ENCODE results near the gene WWOX. TPM values are rescaled to one million over a fixed set of nuclear protein-coding genes. Genes with fewer than 3 reads are reported as not detected.
A peak's percentile ranks its signal among the peaks of the same experiment; 100 is the strongest.
"Not testable (repeated sequence)": the region's sequence is repeated elsewhere in the genome, so short reads cannot be mapped to it uniquely, and the experiment has no call there.

WWOX gene
- total RNA-seq, 1 experiment from 2014 or later, result 5.3 TPM

- no peak for DNase-seq (ENCODE audit: low read depth, low spot score)
- in situ Hi-C loops (cut with HindIII; ENCODE audit: low pct_unique_long_range_greater_than_20kb, low sequenced_read_pairs), result no loop called here
Observed at GRCh38 chr16:78510496-78510895, 411.0 kb downstream of the WWOX start.

GRCh38 chr16:78513838-78514237 is 414.4 kb downstream of the WWOX start:
- in situ Hi-C loops (cut with HindIII; ENCODE audit: low pct_unique_long_range_greater_than_20kb, low sequenced_read_pairs), result no loop called here
- no peak for DNase-seq (ENCODE audit: low read depth, low spot score)

GRCh38 chr16:78514888-78515287 is 415.4 kb downstream of the WWOX start:
- DNase-seq (ENCODE audit: low read depth, low spot score); in situ Hi-C loops (cut with HindIII; ENCODE audit: low pct_unique_long_range_greater_than_20kb, low sequenced_read_pairs): not testable (repeated sequence)

- DNase-seq (ENCODE audit: low read depth, low spot score), result no peak
- in situ Hi-C loops (cut with HindIII; ENCODE audit: low pct_unique_long_range_greater_than_20kb, low sequenced_read_pairs), result no loop called here
Observed at GRCh38 chr16:78515421-78515820, 416.0 kb downstream of the WWOX start.

GRCh38 chr16:78516006-78516736 is 416.7 kb downstream of the WWOX start:
- no peak for DNase-seq (ENCODE audit: low read depth, low spot score)
- in situ Hi-C loops (cut with HindIII; ENCODE audit: low pct_unique_long_range_greater_than_20kb, low sequenced_read_pairs), result no loop called here

GRCh38 chr16:78519896-78520295 is 420.4 kb downstream of the WWOX start:
- in situ Hi-C loops (cut with HindIII; ENCODE audit: low pct_unique_long_range_greater_than_20kb, low sequenced_read_pairs), result no loop called here
- no peak for DNase-seq (ENCODE audit: low read depth, low spot score)

GRCh38 chr16:78520470-78520869 is 421.0 kb downstream of the WWOX start:
- DNase-seq (ENCODE audit: low read depth, low spot score), result no peak
- in situ Hi-C loops (cut with HindIII; ENCODE audit: low pct_unique_long_range_greater_than_20kb, low sequenced_read_pairs), result no loop called here

- in situ Hi-C loops (cut with HindIII; ENCODE audit: low pct_unique_long_range_greater_than_20kb, low sequenced_read_pairs), result no loop called here
- no peak for DNase-seq (ENCODE audit: low read depth, low spot score)
Observed at GRCh38 chr16:78522327-78522726, 422.9 kb downstream of the WWOX start.

GRCh38 chr16:78523212-78523985 is 423.9 kb downstream of the WWOX start:
- DNase-seq (ENCODE audit: low read depth, low spot score), result no peak
- in situ Hi-C loops (cut with HindIII; ENCODE audit: low pct_unique_long_range_greater_than_20kb, low sequenced_read_pairs), result no loop called here

- in situ Hi-C loops (cut with HindIII; ENCODE audit: low pct_unique_long_range_greater_than_20kb, low sequenced_read_pairs), result no loop called here
- DNase-seq (ENCODE audit: low read depth, low spot score), result no peak
Observed at GRCh38 chr16:78524066-78524595, 424.7 kb downstream of the WWOX start.

- in situ Hi-C loops (cut with HindIII; ENCODE audit: low pct_unique_long_range_greater_than_20kb, low sequenced_read_pairs), result no loop called here
Observed at GRCh38 chr16:78528265-78528664, 428.8 kb downstream of the WWOX start.

GRCh38 chr16:78529881-78530280 is 430.4 kb downstream of the WWOX start:
- in situ Hi-C loops (cut with HindIII; ENCODE audit: low pct_unique_long_range_greater_than_20kb, low sequenced_read_pairs), result no loop called here
- DNase-seq (ENCODE audit: low read depth, low spot score), result no peak

More at GRCh38 chr16:78528265-78528664, 428.8 kb downstream of the WWOX start:
- no peak for DNase-seq (ENCODE audit: low read depth, low spot score)

GRCh38 chr16:78530283-78530682 is 430.8 kb downstream of the WWOX start:
- in situ Hi-C loops (cut with HindIII; ENCODE audit: low pct_unique_long_range_greater_than_20kb, low sequenced_read_pairs), result no loop called here
- DNase-seq (ENCODE audit: low read depth, low spot score), result no peak

GRCh38 chr16:78535098-78535497 is 435.6 kb downstream of the WWOX start:
- DNase-seq (ENCODE audit: low read depth, low spot score), result no peak
- in situ Hi-C loops (cut with HindIII; ENCODE audit: low pct_unique_long_range_greater_than_20kb, low sequenced_read_pairs), result no loop called here

- DNase-seq (ENCODE audit: low read depth, low spot score), result no peak
- in situ Hi-C loops (cut with HindIII; ENCODE audit: low pct_unique_long_range_greater_than_20kb, low sequenced_read_pairs), result no loop called here
Observed at GRCh38 chr16:78537511-78537910, 438.1 kb downstream of the WWOX start.

GRCh38 chr16:78538292-78538691 is 438.8 kb downstream of the WWOX start:
- DNase-seq (ENCODE audit: low read depth, low spot score), result no peak
- in situ Hi-C loops (cut with HindIII; ENCODE audit: low pct_unique_long_range_greater_than_20kb, low sequenced_read_pairs), result no loop called here

GRCh38 chr16:78538919-78539318 is 439.5 kb downstream of the WWOX start:
- no peak for DNase-seq (ENCODE audit: low read depth, low spot score)
- in situ Hi-C loops (cut with HindIII; ENCODE audit: low pct_unique_long_range_greater_than_20kb, low sequenced_read_pairs), result no loop called here

GRCh38 chr16:78542419-78542818 is 443.0 kb downstream of the WWOX start:
- DNase-seq (ENCODE audit: low read depth, low spot score), result no peak
- in situ Hi-C loops (cut with HindIII; ENCODE audit: low pct_unique_long_range_greater_than_20kb, low sequenced_read_pairs), result no loop called here

GRCh38 chr16:78543023-78543422 is 443.6 kb downstream of the WWOX start:
- DNase-seq (ENCODE audit: low read depth, low spot score), result peak; percentile 44
- in situ Hi-C loops (cut with HindIII; ENCODE audit: low pct_unique_long_range_greater_than_20kb, low sequenced_read_pairs), result no loop called here
